HG02973 (cell line): Measurements from ENCODE around the gene C3orf20.
"Not testable (repeated sequence)": the region's sequence is repeated elsewhere in the genome, so short reads cannot be mapped to it uniquely, and the experiment has no call there.

Experiments used
- ATAC-seq: cut with Tn5 transposase; IDR thresholded peaks from one replicate; pipeline ENCODE4 v1.9.1; 2021; ENCODE audit warnings: moderate library complexity; ENCODE audit not compliant: unreplicated experiment

Gene C3orf20

GRCh38 chr3:14752979-14753378, 78.0 kb downstream of the C3orf20 start:
- ATAC-seq = not testable (repeated sequence)

GRCh38 chr3:14757153-14757700, 82.3 kb downstream of the C3orf20 start:
- no peak for ATAC-seq

- ATAC-seq = no peak
Observed at GRCh38 chr3:14758297-14758696, 83.4 kb downstream of the C3orf20 start.

GRCh38 chr3:14758959-14759358, 84.0 kb downstream of the C3orf20 start:
- no peak for ATAC-seq

GRCh38 chr3:14760185-14760584, 85.2 kb downstream of the C3orf20 start:
- no peak for ATAC-seq

- no peak for ATAC-seq
Observed at GRCh38 chr3:14761121-14761672, 86.3 kb downstream of the C3orf20 start.

GRCh38 chr3:14761866-14762265, 86.9 kb downstream of the C3orf20 start:
- ATAC-seq = no peak

- no peak for ATAC-seq
Observed at GRCh38 chr3:14762701-14763100, 87.8 kb downstream of the C3orf20 start.

- no peak for ATAC-seq
Observed at GRCh38 chr3:14764331-14765059, 89.6 kb downstream of the C3orf20 start.

GRCh38 chr3:14765060-14765400, 90.1 kb downstream of the C3orf20 start:
- ATAC-seq = no peak

GRCh38 chr3:14765576-14766427, 90.9 kb downstream of the C3orf20 start:
- no peak for ATAC-seq

- no peak for ATAC-seq
Observed at GRCh38 chr3:14766428-14767244, 91.7 kb downstream of the C3orf20 start.

GRCh38 chr3:14767245-14768051, 92.5 kb downstream of the C3orf20 start:
- ATAC-seq = no peak

GRCh38 chr3:14768182-14768790, 93.3 kb downstream of the C3orf20 start:
- no peak for ATAC-seq

- ATAC-seq = no peak
Observed at GRCh38 chr3:14768881-14769280, 93.9 kb downstream of the C3orf20 start.

- no peak for ATAC-seq
Observed at GRCh38 chr3:14769544-14770325, 94.8 kb downstream of the C3orf20 start.

GRCh38 chr3:14770591-14770990, 95.7 kb downstream of the C3orf20 start:
- ATAC-seq = no peak

GRCh38 chr3:14771593-14772497, 96.9 kb downstream of the C3orf20 start:
- ATAC-seq = no peak
